ENCODE data around the gene TRMT5.

The TRMT5 gene

DNA sequence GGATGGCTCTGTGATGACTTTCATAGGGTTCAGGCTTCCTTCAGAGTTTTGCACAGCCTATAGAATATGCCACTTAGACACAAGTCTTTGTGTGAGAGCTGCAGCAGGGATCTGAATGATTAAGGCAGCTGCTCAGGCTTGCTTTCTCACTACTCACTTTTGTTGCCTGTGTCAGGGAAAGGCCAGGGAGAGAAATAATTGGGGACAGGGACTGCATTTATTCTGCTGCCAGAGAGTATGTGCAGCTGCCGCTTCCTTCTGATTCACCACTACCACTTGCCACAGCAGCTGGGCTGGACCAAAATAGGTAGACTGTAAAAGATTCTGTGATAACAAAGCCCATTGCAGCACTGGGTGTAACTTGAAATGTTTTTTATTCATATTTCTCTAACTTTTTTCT is 49.7 kb downstream of the TRMT5 start:
- TF ChIP-seq, protein P1, sequence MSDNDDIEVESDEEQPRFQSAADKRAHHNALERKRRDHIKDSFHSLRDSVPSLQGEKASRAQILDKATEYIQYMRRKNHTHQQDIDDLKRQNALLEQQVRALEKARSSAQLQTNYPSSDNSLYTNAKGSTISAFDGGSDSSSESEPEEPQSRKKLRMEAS (IDR thresholded peaks at IDR 0.05) = no peak
- TF ChIP-seq CREB1 (IDR thresholded peaks at IDR 0.05; ENCODE audit: low read depth) (no peak), USF1 (IDR thresholded peaks at IDR 0.05) (no peak), FOXM1 (IDR thresholded peaks at IDR 0.05; ENCODE audit: borderline replicate concordance, low read depth) (no peak), TCF12 (IDR thresholded peaks at IDR 0.05; ENCODE audit: low read depth) (no peak), YY1 (IDR thresholded peaks at IDR 0.05; ENCODE audit: low read depth) (no peak), NFIC (IDR thresholded peaks at IDR 0.05) (no peak), RAD21 (IDR thresholded peaks at IDR 0.05; ENCODE audit: low read depth) (no peak), EGR1 (IDR thresholded peaks at IDR 0.05) (no peak), ZBTB7A (IDR thresholded peaks at IDR 0.05; ENCODE audit: low read depth) (no peak), CEBPB (IDR thresholded peaks at IDR 0.05) (no peak)
- TF ChIP-seq, protein P2, sequence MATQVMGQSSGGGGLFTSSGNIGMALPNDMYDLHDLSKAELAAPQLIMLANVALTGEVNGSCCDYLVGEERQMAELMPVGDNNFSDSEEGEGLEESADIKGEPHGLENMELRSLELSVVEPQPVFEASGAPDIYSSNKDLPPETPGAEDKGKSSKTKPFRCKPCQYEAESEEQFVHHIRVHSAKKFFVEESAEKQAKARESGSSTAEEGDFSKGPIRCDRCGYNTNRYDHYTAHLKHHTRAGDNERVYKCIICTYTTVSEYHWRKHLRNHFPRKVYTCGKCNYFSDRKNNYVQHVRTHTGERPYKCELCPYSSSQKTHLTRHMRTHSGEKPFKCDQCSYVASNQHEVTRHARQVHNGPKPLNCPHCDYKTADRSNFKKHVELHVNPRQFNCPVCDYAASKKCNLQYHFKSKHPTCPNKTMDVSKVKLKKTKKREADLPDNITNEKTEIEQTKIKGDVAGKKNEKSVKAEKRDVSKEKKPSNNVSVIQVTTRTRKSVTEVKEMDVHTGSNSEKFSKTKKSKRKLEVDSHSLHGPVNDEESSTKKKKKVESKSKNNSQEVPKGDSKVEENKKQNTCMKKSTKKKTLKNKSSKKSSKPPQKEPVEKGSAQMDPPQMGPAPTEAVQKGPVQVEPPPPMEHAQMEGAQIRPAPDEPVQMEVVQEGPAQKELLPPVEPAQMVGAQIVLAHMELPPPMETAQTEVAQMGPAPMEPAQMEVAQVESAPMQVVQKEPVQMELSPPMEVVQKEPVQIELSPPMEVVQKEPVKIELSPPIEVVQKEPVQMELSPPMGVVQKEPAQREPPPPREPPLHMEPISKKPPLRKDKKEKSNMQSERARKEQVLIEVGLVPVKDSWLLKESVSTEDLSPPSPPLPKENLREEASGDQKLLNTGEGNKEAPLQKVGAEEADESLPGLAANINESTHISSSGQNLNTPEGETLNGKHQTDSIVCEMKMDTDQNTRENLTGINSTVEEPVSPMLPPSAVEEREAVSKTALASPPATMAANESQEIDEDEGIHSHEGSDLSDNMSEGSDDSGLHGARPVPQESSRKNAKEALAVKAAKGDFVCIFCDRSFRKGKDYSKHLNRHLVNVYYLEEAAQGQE (IDR thresholded peaks at IDR 0.05; ENCODE audit: low read depth) = no peak

- TF ChIP-seq EP300 (IDR thresholded peaks at IDR 0.05; ENCODE audit: borderline replicate concordance) = no peak
These were observed 54.9 kb downstream of the TRMT5 start for GRCh38 chr14:60926002-60926401.

DNA sequence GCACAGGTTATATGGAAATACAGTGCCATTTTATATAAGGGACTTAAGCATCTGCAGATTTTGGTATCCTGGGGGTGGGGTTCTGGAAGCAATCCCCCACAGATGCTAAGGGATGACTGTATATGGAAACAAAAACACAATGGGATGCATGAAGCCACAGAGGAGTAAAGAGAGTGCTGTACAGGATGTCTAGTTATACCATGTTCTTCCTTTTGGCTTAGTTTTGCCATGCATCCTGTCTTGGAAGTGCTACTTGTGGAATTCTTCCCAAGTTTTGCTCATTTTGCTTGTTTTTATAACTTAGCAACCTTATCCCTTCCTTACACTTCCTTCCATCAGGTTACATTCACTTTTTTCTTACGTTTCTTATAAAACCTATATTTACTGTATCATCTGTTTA is 55.6 kb downstream of the TRMT5 start:
- TF ChIP-seq, protein P1 (IDR thresholded peaks at IDR 0.05) = no peak
- TF ChIP-seq EGR1 (IDR thresholded peaks at IDR 0.05) (no peak), CREB1 (IDR thresholded peaks at IDR 0.05; ENCODE audit: low read depth) (no peak), ZBTB7A (IDR thresholded peaks at IDR 0.05; ENCODE audit: low read depth) (no peak), EP300 (IDR thresholded peaks at IDR 0.05; ENCODE audit: borderline replicate concordance) (no peak), TEAD4 (IDR thresholded peaks at IDR 0.05) (no peak)

GRCh38 chr14:60922050-60922449 is 58.8 kb downstream of the TRMT5 start:
- TF ChIP-seq FOXM1 (IDR thresholded peaks at IDR 0.05; ENCODE audit: borderline replicate concordance, low read depth) = no peak
- TF ChIP-seq, protein P2 (IDR thresholded peaks at IDR 0.05; ENCODE audit: low read depth) = no peak
- no peak for TF ChIP-seq TCF12 (IDR thresholded peaks at IDR 0.05; ENCODE audit: low read depth)
- no peak for TF ChIP-seq USF1 (IDR thresholded peaks at IDR 0.05)
- no peak for TF ChIP-seq RAD21 (IDR thresholded peaks at IDR 0.05; ENCODE audit: low read depth)

Measured in Ishikawa (cell line).